Measurements from ENCODE around the gene DR1. TPM values are rescaled to one million over a fixed set of nuclear protein-coding genes. Genes with fewer than 3 reads are reported as not detected.

The DR1 gene
- total and polyA plus RNA-seq, 2 of the 13 experiments (the other 11 are each of a cell fraction or from before 2014, with no cell fraction given) = 17.8 to 42.3 TPM

- H2AFZ ChIP-seq (ENCODE audit: low read length) = no peak overlapping the region
- no peak overlapping the region for H3K4me3 ChIP-seq (replicated peaks in 1 of 3; ENCODE audit: insufficient read depth in 1 of 3, low read depth in 2 of 3, low read length in 3 of 3)
- 96% methylated on average over 2 of the region's 2 CpGs for WGBS (ENCODE audit: low lambda C conversion rate)
- ATAC-seq = no peak
- H3K27ac ChIP-seq (ENCODE audit: extremely low read length, insufficient read depth, low read length) = no peak overlapping the region
- no TSS peak for BruUV-seq (replicated peaks)
- TF ChIP-seq ZNF121 (CRISPR knock-in tag; IDR thresholded peaks at IDR 0.05) = peak; percentile 85
- no peak for TF ChIP-seq PHB2 (IDR thresholded peaks at IDR 0.05; ENCODE audit: partially characterized antibody)
- TF ChIP-seq LRRFIP1 (CRISPR knock-in tag; conservative IDR thresholded peaks at IDR 0.05) = no peak
- no peaks in the 10 kb centered on the region for H3K4me1 ChIP-seq (ENCODE audit: insufficient read depth, low read length)
- H4K20me1 ChIP-seq (ENCODE audit: insufficient read depth, low read length) = peaks cover 4% of the 10 kb centered on the region; the same call in 1 of the 2 replicates
- no peaks in the 10 kb centered on the region for H3K27me3 ChIP-seq (ENCODE audit: control insufficient read depth in 1 of 2, insufficient read depth in 2 of 2, low read length in 2 of 2)
- peaks cover 56% of the 10 kb centered on the region for H3K79me2 ChIP-seq (ENCODE audit: insufficient read depth, low read length)
- intact Hi-C loops (cut with micrococcal nuclease; ENCODE audit: unreplicated experiment) (no loop called here), in situ Hi-C loops (cut with HindIII; ENCODE audit: extremely low pct_ligation_motif_present, low pct_unique_long_range_greater_than_20kb) (no loop called here)
- no peak overlapping the region for H3K4me2 ChIP-seq (ENCODE audit: low read depth, low read length)
- ChIA-PET CTCF (ENCODE audit: low intra/inter-chr PET ratio, low total read pairs) (no interaction called here), POLR2A (no interaction called here)
- H3K9ac ChIP-seq (ENCODE audit: insufficient read depth, low read depth, low read length) = no peak overlapping the region
- H3K36me3 ChIP-seq (replicated peaks in 1 of 2; ENCODE audit: control insufficient read depth in 1 of 2, insufficient read depth in 2 of 2, low read length in 2 of 2) = peaks cover 10 to 78% of the 10 kb centered on the region in 2 experiments
- no peaks in the 10 kb centered on the region for H3K9me3 ChIP-seq (ENCODE audit: low read length)
- FAIRE-seq = no peak
- no peak for DNase-seq (ENCODE audit: low spot score)
These were observed 11.5 kb downstream of the DR1 start for GRCh38 chr1:93357242-93357641.

GRCh38 chr1:93358293-93358692 is 12.6 kb downstream of the DR1 start:
- Histone ChIP-seq H3K9ac (ENCODE audit: insufficient read depth, low read depth, low read length) (no peak overlapping the region), H3K4me3 (replicated peaks in 1 of 3; ENCODE audit: insufficient read depth in 1 of 3, low read depth in 2 of 3, low read length in 3 of 3) (no peak overlapping the region), H4K20me1 (ENCODE audit: insufficient read depth, low read length) (peaks cover 4% of the 10 kb centered on the region; the same call in 1 of the 2 replicates), H3K27ac (ENCODE audit: extremely low read length, insufficient read depth, low read length) (no peak overlapping the region), H2AFZ (ENCODE audit: low read length) (no peak overlapping the region), H3K36me3 (replicated peaks in 1 of 2; ENCODE audit: control insufficient read depth in 1 of 2, insufficient read depth in 2 of 2, low read length in 2 of 2) (peaks cover 8 to 79% of the 10 kb centered on the region in 2 experiments), H3K27me3 (ENCODE audit: control insufficient read depth in 1 of 2, insufficient read depth in 2 of 2, low read length in 2 of 2) (no peaks in the 10 kb centered on the region), H3K4me1 (ENCODE audit: insufficient read depth, low read length) (no peaks in the 10 kb centered on the region), H3K79me2 (ENCODE audit: insufficient read depth, low read length) (peaks cover 46% of the 10 kb centered on the region), H3K9me3 (ENCODE audit: low read length) (no peaks in the 10 kb centered on the region), H3K4me2 (ENCODE audit: low read depth, low read length) (no peak overlapping the region)
- 95% methylated on average over 6 of the region's 6 CpGs for WGBS (ENCODE audit: low lambda C conversion rate)
- ATAC-seq (no peak), DNase-seq (ENCODE audit: low spot score) (no peak), FAIRE-seq (no peak)
- in situ Hi-C loops (cut with HindIII; ENCODE audit: extremely low pct_ligation_motif_present, low pct_unique_long_range_greater_than_20kb) (no loop called here), intact Hi-C loops (cut with micrococcal nuclease; ENCODE audit: unreplicated experiment) (no loop called here)
- CTCF ChIA-PET (ENCODE audit: low intra/inter-chr PET ratio, low total read pairs) = no interaction called here
- POLR2A ChIA-PET = no interaction called here
- no TSS peak for BruUV-seq (replicated peaks)
- no peak for TF ChIP-seq KDM1A (CRISPR knock-in tag; IDR thresholded peaks at IDR 0.05)
- no peak for TF ChIP-seq ZNF18 (CRISPR knock-in tag; IDR thresholded peaks at IDR 0.05; ENCODE audit: insufficient replicate concordance)
- no peak for TF ChIP-seq ZNF766 (CRISPR knock-in tag; IDR thresholded peaks at IDR 0.05; ENCODE audit: borderline replicate concordance)
- no peak for TF ChIP-seq PHF8 (CRISPR knock-in tag; IDR thresholded peaks at IDR 0.05)
- no peak for TF ChIP-seq GATAD1 (CRISPR knock-in tag; IDR thresholded peaks at IDR 0.05)
- TF ChIP-seq ZNF281 (CRISPR knock-in tag; IDR thresholded peaks at IDR 0.05; ENCODE audit: borderline replicate concordance) = no peak
- no peak for TF ChIP-seq ZFP41 (CRISPR knock-in tag; IDR thresholded peaks at IDR 0.05; ENCODE audit: borderline replicate concordance)

Measured in HepG2 (cell line).